ENCODE data around the gene CTDSPL.

DNA sequence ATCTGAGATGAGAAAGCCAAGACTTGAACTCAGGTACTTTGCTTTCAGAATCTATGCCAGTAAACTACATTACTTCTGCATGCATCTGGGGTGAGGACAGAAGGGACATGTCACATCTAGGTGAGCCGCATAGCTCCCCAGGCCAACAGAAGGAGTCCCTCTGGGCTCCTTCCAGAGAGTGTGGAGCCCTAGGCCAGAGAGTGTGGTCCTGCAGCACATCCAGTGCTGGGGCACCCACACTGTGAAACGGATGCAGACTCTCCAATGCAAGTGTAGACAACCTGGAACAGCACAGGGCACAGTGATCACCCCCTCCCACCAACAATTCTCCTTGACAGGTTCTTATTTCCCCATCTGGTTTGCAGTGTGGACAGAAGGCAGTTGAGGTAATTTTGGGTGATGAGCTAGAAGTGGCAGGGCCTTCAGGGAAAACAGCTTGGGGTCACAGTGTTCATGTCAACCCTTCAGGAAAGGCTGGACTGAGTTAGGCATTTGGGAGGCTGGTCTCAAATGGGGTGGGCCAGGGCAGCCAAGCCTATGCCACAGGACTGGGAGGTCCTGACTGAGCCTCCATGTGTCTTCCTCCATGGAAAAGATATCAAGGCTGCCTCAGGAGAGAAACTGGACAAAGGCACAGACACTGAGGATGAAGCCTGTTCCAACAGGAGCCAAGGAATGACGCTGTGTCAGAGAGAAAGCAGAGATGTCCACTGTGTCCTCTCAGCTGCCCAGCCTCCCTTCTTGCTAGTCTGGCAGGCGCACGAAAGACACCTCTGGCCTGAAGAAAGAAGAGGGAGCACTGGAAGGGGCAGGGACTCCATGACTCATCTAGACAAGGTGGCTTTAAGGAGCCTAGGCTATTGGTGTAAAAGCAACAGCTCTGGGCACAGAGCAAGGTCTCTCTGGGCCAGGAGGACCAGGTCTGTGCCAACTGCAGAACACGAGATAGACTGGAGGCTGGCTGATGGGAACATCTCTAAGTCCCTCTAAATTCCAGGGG is 166.1 kb downstream of the CTDSPL start:
- TF ChIP-seq, protein P1, sequence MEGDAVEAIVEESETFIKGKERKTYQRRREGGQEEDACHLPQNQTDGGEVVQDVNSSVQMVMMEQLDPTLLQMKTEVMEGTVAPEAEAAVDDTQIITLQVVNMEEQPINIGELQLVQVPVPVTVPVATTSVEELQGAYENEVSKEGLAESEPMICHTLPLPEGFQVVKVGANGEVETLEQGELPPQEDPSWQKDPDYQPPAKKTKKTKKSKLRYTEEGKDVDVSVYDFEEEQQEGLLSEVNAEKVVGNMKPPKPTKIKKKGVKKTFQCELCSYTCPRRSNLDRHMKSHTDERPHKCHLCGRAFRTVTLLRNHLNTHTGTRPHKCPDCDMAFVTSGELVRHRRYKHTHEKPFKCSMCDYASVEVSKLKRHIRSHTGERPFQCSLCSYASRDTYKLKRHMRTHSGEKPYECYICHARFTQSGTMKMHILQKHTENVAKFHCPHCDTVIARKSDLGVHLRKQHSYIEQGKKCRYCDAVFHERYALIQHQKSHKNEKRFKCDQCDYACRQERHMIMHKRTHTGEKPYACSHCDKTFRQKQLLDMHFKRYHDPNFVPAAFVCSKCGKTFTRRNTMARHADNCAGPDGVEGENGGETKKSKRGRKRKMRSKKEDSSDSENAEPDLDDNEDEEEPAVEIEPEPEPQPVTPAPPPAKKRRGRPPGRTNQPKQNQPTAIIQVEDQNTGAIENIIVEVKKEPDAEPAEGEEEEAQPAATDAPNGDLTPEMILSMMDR (IDR thresholded peaks at IDR 0.05; ENCODE audit: low read depth, low read length, missing input control), result no peak
- TF ChIP-seq, protein P2, sequence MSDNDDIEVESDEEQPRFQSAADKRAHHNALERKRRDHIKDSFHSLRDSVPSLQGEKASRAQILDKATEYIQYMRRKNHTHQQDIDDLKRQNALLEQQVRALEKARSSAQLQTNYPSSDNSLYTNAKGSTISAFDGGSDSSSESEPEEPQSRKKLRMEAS (IDR thresholded peaks at IDR 0.05), result no peak
- TF ChIP-seq HNF4G (IDR thresholded peaks at IDR 0.05) (no peak), RXRA (IDR thresholded peaks at IDR 0.05) (no peak), JUND (IDR thresholded peaks at IDR 0.05) (no peak), SP1 (IDR thresholded peaks at IDR 0.05) (no peak), EGR1 (IDR thresholded peaks at IDR 0.05; ENCODE audit: low read depth in 2 of 2) (no peak), HNF4A (conservative IDR thresholded peaks at IDR 0.05) (no peak), FOXA1 (IDR thresholded peaks at IDR 0.05) (no peak)
- TF ChIP-seq, protein P3, sequence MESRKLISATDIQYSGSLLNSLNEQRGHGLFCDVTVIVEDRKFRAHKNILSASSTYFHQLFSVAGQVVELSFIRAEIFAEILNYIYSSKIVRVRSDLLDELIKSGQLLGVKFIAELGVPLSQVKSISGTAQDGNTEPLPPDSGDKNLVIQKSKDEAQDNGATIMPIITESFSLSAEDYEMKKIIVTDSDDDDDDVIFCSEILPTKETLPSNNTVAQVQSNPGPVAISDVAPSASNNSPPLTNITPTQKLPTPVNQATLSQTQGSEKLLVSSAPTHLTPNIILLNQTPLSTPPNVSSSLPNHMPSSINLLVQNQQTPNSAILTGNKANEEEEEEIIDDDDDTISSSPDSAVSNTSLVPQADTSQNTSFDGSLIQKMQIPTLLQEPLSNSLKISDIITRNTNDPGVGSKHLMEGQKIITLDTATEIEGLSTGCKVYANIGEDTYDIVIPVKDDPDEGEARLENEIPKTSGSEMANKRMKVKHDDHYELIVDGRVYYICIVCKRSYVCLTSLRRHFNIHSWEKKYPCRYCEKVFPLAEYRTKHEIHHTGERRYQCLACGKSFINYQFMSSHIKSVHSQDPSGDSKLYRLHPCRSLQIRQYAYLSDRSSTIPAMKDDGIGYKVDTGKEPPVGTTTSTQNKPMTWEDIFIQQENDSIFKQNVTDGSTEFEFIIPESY (IDR thresholded peaks at IDR 0.05), result no peak
- TF ChIP-seq, protein P4, sequence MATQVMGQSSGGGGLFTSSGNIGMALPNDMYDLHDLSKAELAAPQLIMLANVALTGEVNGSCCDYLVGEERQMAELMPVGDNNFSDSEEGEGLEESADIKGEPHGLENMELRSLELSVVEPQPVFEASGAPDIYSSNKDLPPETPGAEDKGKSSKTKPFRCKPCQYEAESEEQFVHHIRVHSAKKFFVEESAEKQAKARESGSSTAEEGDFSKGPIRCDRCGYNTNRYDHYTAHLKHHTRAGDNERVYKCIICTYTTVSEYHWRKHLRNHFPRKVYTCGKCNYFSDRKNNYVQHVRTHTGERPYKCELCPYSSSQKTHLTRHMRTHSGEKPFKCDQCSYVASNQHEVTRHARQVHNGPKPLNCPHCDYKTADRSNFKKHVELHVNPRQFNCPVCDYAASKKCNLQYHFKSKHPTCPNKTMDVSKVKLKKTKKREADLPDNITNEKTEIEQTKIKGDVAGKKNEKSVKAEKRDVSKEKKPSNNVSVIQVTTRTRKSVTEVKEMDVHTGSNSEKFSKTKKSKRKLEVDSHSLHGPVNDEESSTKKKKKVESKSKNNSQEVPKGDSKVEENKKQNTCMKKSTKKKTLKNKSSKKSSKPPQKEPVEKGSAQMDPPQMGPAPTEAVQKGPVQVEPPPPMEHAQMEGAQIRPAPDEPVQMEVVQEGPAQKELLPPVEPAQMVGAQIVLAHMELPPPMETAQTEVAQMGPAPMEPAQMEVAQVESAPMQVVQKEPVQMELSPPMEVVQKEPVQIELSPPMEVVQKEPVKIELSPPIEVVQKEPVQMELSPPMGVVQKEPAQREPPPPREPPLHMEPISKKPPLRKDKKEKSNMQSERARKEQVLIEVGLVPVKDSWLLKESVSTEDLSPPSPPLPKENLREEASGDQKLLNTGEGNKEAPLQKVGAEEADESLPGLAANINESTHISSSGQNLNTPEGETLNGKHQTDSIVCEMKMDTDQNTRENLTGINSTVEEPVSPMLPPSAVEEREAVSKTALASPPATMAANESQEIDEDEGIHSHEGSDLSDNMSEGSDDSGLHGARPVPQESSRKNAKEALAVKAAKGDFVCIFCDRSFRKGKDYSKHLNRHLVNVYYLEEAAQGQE (IDR thresholded peaks at IDR 0.05), result no peak
